ENCODE results near the gene SREBF2. TPM values are rescaled to one million over a fixed set of nuclear protein-coding genes. Genes with fewer than 3 reads are reported as not detected.

Gene SREBF2
- total and polyA plus RNA-seq, 4 donors: 68.1 to 155 (median 75.9) TPM

- ATAC-seq (ENCODE audit: insufficient read depth, low FRiP score): no peak
- TF ChIP-seq, protein P1, sequence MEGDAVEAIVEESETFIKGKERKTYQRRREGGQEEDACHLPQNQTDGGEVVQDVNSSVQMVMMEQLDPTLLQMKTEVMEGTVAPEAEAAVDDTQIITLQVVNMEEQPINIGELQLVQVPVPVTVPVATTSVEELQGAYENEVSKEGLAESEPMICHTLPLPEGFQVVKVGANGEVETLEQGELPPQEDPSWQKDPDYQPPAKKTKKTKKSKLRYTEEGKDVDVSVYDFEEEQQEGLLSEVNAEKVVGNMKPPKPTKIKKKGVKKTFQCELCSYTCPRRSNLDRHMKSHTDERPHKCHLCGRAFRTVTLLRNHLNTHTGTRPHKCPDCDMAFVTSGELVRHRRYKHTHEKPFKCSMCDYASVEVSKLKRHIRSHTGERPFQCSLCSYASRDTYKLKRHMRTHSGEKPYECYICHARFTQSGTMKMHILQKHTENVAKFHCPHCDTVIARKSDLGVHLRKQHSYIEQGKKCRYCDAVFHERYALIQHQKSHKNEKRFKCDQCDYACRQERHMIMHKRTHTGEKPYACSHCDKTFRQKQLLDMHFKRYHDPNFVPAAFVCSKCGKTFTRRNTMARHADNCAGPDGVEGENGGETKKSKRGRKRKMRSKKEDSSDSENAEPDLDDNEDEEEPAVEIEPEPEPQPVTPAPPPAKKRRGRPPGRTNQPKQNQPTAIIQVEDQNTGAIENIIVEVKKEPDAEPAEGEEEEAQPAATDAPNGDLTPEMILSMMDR (IDR thresholded peaks at IDR 0.05; ENCODE audit: control extremely low read depth, extremely low read depth): no peak
- no peak for DNase-seq
- H3K4me1 ChIP-seq (ENCODE audit: control insufficient read depth in 5 of 5, insufficient read depth in 5 of 5, low read length in 5 of 5): peaks cover 0 to 19% (median 9%) of the 10 kb centered on the region in 5 donors
- no peaks in the 10 kb centered on the region for H3K9me3 ChIP-seq (ENCODE audit: control insufficient read depth in 4 of 4, insufficient read depth in 3 of 4, low read length in 3 of 4)
- H3K36me3 ChIP-seq (ENCODE audit: control insufficient read depth in 4 of 4, insufficient read depth in 4 of 4, low read length in 4 of 4): peaks cover 0 to 2% (median 0%) of the 10 kb centered on the region in 4 donors
- H3K27ac ChIP-seq (ENCODE audit: low read depth in 1 of 2, low read length in 1 of 2): no peak overlapping the region
- H3K4me3 ChIP-seq: no peak overlapping the region
- peaks cover 4 to 63% (median 47%) of the 10 kb centered on the region in 3 donors for H3K27me3 ChIP-seq (ENCODE audit: control insufficient read depth in 3 of 3, insufficient read depth in 3 of 3, low read length in 2 of 3)
- no peak overlapping the region for H3K9ac ChIP-seq (ENCODE audit: insufficient read depth in 1 of 2, low read length in 2 of 2)
- 77% methylated on average over 9 of the region's 9 CpGs for WGBS, 2 donors
Observed at GRCh38 chr22:41912338-41913039, 79.6 kb downstream of the SREBF2 start.

GRCh38 chr22:41913040-41913719 lies 80.3 kb downstream of the SREBF2 start:
- peaks cover 4 to 68% (median 52%) of the 10 kb centered on the region in 3 donors for H3K27me3 ChIP-seq (ENCODE audit: control insufficient read depth in 3 of 3, insufficient read depth in 3 of 3, low read length in 2 of 3)
- 63 to 65% methylated on average over 11 of the region's 11 CpGs for WGBS, 2 donors
- no peak overlapping the region for H3K9ac ChIP-seq (ENCODE audit: insufficient read depth in 1 of 2, low read length in 2 of 2)
- H3K27ac ChIP-seq (ENCODE audit: low read depth in 1 of 2, low read length in 1 of 2): no peak overlapping the region
- H3K9me3 ChIP-seq (ENCODE audit: control insufficient read depth in 4 of 4, insufficient read depth in 3 of 4, low read length in 3 of 4): no peaks in the 10 kb centered on the region
- ATAC-seq (ENCODE audit: insufficient read depth, low FRiP score): no peak
- no peaks in the 10 kb centered on the region for H3K36me3 ChIP-seq (ENCODE audit: control insufficient read depth in 4 of 4, insufficient read depth in 4 of 4, low read length in 4 of 4)
- H3K4me3 ChIP-seq: no peak overlapping the region
- no peak for DNase-seq
- TF ChIP-seq, protein P1 (IDR thresholded peaks at IDR 0.05; ENCODE audit: control extremely low read depth, extremely low read depth): no peak
- H3K4me1 ChIP-seq (ENCODE audit: control insufficient read depth in 5 of 5, insufficient read depth in 5 of 5, low read length in 5 of 5): peaks cover 0 to 23% (median 14%) of the 10 kb centered on the region in 5 donors

DNA sequence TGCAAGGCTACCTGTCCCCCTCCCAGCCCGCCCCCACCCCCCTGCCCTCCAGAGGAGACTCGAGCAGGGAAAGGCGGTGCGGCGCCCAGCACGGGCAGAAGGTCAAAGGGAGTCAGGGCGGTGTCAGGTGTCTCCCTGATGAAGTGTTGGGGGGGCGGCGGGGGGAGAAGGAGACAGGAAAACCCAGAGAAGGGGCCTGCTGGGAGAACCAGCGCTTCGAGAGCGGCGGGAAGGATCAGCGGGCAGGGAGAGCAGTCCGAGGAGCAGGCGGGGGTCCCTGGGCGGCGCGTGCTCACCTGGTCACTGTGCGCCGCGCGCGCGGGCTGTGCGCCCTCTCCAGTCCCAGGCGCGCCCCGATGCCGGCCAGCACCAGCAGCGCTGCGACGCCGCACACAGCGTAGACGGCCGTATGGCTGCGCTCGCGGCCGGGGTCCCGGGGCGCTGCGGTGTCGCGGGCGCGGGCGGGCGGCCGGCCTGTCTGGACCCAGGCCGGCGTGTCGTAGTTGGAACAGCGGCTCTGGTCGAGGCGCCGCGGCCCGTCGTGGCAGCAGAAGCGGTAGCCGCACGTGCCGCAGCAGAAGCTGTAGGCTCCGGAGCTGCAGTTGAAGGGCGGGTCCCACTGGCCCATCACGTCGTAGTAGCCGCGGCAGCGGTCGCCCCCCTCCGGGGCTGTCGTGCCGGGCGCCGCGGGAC lies 81.1 kb downstream of the SREBF2 start:
- H3K27ac ChIP-seq (ENCODE audit: low read depth in 1 of 2, low read length in 1 of 2): no peak overlapping the region
- ATAC-seq (ENCODE audit: insufficient read depth, low FRiP score) (no peak), DNase-seq (no peak)
- no peaks in the 10 kb centered on the region for H3K36me3 ChIP-seq (ENCODE audit: control insufficient read depth in 4 of 4, insufficient read depth in 4 of 4, low read length in 4 of 4)
- H3K4me3 ChIP-seq: no peak overlapping the region
- no peaks in the 10 kb centered on the region for H3K9me3 ChIP-seq (ENCODE audit: control insufficient read depth in 4 of 4, insufficient read depth in 3 of 4, low read length in 3 of 4)
- no peak overlapping the region for H3K9ac ChIP-seq (ENCODE audit: insufficient read depth in 1 of 2, low read length in 2 of 2)
- 3 to 4% methylated on average over 62 to 79 of the region's 79 CpGs for WGBS, 2 donors
- H3K27me3 ChIP-seq (ENCODE audit: control insufficient read depth in 3 of 3, insufficient read depth in 3 of 3, low read length in 2 of 3): peaks cover 4 to 68% (median 54%) of the 10 kb centered on the region in 3 donors
- H3K4me1 ChIP-seq (ENCODE audit: control insufficient read depth in 5 of 5, insufficient read depth in 5 of 5, low read length in 5 of 5): peaks cover 0 to 25% (median 16%) of the 10 kb centered on the region in 5 donors
- TF ChIP-seq, protein P1 (IDR thresholded peaks at IDR 0.05; ENCODE audit: control extremely low read depth, extremely low read depth): no peak
